GM03348 (cell line): ENCODE data around the gene NCKAP1.
A peak's percentile ranks its signal among the peaks of the same experiment; 100 is the strongest.
"Not testable (repeated sequence)": the region's sequence is repeated elsewhere in the genome, so short reads cannot be mapped to it uniquely, and the experiment has no call there.

Source experiments
- DNase-seq: peaks from one replicate; pipeline ENCODE4 v3.0.0; 2012; ENCODE audit warnings: low spot score

Gene NCKAP1, protein sequence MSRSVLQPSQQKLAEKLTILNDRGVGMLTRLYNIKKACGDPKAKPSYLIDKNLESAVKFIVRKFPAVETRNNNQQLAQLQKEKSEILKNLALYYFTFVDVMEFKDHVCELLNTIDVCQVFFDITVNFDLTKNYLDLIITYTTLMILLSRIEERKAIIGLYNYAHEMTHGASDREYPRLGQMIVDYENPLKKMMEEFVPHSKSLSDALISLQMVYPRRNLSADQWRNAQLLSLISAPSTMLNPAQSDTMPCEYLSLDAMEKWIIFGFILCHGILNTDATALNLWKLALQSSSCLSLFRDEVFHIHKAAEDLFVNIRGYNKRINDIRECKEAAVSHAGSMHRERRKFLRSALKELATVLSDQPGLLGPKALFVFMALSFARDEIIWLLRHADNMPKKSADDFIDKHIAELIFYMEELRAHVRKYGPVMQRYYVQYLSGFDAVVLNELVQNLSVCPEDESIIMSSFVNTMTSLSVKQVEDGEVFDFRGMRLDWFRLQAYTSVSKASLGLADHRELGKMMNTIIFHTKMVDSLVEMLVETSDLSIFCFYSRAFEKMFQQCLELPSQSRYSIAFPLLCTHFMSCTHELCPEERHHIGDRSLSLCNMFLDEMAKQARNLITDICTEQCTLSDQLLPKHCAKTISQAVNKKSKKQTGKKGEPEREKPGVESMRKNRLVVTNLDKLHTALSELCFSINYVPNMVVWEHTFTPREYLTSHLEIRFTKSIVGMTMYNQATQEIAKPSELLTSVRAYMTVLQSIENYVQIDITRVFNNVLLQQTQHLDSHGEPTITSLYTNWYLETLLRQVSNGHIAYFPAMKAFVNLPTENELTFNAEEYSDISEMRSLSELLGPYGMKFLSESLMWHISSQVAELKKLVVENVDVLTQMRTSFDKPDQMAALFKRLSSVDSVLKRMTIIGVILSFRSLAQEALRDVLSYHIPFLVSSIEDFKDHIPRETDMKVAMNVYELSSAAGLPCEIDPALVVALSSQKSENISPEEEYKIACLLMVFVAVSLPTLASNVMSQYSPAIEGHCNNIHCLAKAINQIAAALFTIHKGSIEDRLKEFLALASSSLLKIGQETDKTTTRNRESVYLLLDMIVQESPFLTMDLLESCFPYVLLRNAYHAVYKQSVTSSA

DNA sequence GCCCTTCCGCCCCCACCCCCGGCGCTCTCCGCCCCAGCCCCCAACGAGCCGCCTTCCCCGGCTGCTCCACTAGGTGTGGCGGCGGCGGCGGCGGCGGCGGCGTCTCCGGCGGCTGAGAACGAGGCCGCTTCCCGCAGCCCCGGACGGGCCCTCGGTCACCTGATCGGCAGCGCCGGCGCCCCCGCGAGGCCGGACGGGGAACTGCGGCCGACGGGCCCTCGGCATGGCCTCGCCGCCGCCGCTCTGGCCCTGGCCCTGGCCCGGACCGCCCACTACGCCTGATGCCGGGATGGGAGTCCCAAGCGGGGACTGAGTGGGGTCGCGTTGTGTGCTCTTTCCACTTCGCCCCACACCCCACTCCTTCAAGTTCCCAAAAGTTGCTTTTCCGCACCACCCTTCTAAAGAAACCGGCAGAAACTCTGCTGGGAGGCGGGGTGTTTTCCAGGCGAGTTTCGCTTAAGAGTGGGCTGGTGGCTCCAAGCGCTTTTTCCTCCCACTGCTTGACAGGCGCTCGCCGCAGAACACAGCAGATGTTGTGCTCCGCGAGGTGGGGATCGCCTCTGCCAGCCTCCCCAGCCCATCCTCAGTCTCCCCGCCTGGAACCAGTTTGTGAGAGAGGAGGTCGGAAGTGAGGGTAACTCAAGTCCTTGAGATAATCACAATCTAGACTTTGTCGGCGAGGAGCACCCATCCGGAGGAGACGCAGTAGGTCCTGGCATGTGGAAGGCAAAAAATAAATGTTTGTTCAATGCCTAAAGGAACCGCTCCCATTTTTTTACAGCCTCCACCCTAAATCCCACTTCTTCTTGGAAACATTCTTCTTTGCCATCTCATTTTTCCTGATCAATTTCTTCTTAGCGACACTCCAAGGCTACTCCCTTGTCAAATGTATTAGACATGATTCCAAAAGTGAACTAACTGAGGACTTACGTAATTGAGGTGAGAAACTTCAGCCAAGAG, at the start of gene NCKAP1:
NCKAP1 (minus strand) TSS at position 117 of the 960 bp plus-strand sequence. CDS start 358 bp downstream, outside the sequence.
- peak; percentile 96 for DNase-seq

DNA sequence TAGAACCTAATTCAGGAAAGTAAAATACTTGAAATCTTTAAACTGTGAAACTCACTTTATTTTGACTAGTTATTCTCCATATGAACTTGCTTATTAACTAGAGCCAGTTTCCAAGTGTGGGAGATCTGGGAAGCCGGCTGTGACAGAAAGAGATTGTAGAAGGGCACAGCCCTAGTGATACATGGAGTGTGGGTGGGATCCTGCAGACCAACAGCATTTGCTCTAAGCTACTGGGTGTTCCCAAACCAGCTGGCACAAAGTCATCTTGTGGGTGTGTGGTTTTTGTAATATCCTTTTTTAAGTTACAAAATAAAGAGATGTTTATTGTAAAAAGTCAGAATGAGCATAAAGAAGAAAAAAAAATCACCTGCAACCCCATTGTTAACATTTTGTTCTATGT, 43.7 kb upstream of the NCKAP1 start:
- DNase-seq = peak; percentile 52

DNA sequence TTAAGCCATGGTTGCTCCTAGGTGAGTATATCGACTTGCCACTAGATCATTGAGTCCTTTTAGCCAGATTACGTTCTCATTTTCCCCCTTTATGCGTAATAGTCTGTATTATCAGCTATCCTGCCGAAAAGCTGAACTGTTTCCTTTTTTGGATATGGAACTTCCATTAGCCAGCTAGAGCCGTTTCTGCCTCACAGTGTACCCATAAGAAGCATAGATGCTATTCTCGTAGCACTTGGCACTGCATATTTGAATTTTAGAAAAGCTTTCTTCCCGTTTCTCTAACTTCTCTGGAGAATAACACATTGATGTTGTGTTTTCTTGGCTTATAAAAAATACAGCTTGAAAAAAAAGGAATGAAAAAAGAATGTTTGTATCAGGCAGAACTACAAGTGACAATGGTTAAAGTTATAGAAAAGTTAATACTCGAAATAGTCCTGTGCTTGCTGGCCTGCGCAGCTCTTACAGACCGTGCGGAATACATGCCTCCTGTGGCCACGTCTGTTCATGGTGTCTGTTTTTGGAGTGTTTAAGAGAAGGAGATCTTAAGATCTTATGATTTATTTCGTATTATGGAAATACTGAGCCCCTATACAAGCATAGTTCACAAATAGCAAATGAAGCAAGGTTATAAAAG, 41.0 kb upstream of the NCKAP1 start:
- peak; percentile 33 for DNase-seq

DNA sequence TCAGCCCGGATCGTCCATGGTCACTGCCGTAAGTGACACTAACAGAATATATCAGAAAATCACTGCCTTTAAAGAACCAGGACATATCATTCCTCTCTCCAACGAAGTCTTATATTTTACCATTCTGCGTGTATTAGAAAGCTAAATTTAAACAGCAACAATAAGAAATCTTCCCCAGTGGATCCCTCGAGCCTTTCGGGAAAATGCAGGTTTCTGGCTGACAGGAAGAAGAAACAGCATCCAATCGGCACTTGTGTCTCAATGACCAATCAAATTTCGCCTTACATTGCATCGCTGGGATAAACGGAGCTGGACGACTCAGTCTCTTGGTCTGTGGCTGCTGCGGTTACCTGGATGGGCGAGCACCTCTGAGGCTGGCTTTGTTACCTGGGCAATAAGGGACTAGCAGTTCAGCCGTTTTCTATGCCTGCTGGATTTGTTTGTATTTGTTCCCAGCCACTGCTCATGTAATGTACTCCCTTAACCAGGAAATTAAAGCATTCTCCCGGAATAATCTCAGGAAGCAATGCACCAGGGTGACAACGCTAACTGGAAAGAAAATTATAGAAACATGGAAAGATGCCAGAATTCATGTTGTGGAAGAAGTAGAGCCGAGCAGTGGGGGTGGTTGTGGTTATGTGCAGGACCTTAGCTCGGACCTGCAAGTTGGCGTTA, 40.3 kb upstream of the NCKAP1 start, which contains the start of gene DUSP19:
DUSP19 (plus strand) TSS at position 284 of the 675 bp plus-strand sequence; CDS start at position 471, 187 bp downstream.
- peak; percentile 96 for DNase-seq

DNA sequence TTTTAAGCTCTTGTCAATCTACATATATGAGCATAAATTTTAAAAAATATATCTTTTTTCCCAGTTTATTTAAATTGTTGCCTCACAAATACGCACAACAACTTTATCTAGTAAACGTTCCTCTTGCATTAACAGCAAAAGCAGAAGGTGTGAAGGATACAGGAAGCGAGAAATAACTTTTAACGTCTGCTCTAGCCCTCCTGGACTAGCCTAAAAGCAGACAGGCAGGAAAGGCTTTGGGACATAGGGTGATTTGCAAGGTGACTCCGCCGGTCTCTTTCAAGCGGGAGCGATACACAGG, 39.9 kb upstream of the NCKAP1 start:
- no peak for DNase-seq

DNA sequence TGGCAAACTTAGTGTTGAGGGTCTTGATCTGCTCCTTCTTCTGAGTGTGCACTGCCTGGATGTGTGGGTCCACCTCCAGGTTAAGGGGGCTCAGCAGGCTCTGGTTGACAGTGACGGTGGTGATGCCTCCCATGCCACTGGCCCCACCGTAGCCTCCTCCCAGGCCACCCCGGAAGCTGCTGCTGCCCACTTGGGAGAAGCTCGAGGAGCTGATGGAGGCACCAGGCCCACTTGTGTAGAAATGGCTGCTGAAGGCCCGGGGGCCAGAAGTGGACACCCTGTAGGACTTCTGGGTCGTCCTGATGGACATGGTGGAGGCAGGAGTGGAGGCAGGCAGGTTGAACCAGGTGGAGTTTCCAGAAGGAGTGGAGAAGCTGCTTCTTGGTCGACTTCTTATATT, 33.9 kb upstream of the NCKAP1 start:
- no peak for DNase-seq

DNA sequence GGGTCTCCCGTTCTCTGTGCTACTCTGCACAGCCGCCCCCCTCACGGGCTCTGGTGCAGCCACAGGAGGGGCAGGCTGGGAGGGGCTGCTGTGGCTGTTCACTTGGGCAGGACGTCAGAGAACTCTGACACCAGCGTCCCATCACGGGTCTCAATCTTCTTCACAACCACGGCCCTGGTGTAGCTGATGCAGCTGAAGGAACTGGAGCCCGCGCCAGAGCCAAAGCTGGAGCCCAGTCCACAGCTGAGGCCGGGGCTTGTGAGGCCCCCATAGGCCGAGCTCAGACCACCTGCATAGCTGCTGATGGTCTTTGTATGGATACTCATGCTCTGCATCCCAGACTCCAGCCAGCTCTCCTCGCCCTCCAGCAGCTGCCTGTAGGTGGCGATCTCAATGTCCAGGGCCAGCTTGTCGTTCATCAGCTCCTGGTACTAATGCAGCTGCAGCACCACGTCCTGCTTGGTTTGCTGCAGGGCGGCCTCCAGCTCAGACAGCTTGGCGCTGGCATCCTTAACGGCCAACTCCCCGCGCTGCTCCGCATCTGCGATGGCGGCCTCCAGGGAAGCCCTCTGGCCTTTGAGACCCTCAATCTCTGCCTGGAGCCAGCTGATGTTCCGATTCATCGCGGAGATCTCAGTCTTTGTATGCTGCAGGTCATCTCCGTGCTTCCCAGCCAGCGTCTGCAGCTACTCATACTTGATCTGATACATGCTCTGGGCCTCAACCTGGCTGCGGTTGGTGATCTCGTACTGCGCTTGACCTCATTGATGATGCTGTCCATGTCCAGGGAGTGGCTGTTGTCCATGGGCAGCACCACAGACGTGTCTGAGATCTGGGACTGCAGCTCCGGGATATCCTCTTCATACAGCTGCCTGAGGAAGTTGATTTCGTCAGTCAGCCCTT, 32.9 kb upstream of the NCKAP1 start:
- peak; percentile 50 for DNase-seq

DNA sequence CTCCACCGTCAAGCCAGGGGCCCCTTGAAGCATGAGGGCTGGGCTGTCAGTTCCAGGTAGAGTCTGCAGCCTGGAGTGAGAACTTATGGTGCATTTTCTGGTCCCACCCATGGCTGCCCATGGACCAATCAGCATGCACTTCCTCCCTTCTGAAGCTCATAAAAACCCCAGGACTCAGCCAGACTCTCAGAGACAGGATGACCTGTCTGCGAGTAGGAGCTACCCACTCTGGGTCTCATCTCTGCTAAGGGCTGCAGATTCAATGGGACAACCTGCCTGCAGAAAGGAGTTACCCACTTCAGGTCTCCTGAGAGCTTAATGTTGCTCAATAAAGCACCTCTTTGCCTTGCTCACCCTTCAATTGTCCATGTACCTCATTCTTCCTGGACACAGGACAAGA, 30.9 kb upstream of the NCKAP1 start:
- DNase-seq = no peak

DNA sequence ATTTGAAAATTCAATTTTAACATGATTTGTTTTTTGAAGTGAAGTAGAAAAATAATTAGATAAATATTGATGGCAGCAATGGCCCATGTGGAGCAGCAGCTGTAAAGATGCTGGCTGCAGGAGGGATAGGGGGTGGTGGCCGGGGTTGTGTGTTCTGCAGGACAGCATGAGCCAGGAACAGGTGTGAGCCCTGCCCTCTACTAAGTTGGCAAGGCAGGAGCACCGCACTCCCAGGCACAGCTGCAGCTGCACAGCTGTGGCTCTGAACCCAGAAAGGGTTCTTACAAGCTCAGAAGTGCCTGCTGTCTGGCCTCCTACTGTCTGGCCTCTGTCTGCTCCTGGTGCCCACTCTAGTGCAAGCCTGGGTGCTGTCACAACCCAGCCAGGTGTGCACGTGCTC, 30.3 kb upstream of the NCKAP1 start:
- no peak for DNase-seq

DNA sequence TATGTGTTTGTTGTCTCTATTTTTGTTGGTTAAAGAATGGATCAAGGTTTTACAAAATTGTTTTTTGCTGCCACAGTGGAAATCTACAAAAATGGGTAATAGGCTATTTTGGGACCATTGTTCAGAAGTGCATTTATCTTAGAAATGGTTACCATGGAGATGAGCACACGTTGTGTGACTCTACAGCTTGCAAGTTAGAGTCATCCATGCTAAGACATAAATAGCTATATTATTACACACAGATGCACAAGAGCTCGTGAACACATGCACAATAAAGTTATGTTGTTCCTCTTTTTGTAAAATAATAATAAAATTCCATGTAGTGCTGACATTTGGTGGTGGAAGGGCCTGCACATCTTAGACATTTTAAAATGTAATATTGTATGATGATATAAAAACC, 24.8 kb upstream of the NCKAP1 start:
- DNase-seq = peak; percentile 27

DNA sequence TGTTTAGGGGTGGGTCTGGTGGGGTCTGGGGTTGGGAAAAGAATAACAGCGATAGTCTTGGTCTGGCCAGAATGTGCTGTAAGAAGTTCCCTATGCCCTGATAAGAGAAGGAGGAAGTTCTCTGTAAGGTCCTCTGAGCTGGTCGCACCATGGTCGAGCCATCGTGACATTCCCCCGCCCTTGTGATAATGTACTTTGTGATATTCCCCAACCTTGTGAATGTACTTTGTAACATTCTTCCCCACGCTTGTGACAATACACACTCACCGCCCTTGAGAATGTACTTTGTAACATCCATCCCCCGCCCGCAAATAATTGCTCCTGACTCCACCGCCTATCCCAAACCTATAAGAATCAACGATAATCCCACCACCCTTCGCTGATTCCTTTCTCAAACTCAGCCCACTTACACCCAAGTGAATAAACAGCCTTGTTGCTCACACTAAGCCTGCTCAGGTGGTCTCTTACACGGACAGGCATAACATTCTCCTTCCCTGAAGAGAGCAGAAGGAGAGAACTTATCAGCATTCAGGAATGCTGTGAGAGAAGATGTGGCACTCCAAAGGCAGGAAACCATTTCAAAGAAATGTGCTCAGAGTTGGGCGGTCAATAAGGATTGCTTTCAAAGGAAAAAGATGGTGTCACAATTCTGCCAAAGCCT, 22.4 kb upstream of the NCKAP1 start:
- no peak for DNase-seq

DNA sequence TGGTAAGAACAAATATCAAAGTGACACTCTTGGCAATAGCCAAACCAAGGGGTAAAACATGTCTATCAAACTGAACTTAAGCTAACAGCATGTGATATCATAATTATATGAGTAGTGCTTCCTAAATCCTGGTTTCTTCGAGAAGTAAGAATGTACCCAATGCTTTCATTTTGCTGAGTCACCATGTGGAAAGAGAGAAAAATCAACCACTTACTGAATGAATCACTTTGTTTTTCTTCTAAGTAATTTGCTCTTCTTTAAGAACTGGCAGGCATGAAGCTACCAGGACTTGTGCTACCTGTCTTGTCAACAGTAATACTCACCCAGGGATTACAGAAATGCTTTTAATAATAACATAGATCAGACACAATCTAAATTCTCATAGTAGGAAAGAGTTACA, 21.3 kb upstream of the NCKAP1 start:
- DNase-seq = peak; percentile 71

DNA sequence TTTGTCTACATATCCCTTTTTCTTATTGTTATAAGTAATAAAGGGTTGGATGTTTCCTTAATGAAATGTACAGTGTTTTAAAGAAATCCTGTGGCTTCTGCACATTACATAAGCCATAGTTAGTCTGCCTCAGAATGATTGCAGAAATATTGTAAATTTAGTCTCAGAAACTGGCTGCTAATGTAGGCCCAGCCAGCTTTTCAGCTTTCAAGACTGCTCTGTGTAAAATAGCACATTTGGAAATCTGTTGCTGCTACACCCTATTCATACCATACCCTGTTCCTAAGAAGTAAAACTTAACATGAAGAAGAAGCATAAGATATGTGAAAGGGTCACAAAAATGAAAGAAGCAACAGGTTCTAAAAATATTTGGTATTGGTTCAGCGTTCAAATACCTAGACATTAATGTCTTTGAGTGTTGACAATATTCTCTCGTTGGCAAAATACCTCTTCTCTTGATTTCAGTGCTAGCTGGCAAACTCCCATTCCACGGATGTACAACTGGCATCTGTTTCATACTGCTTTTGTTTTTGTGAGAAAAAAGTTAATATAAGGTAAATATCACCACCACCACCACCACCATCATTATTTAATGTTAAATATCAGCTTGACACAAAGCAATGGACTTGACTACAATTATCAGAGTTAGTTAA, 19.2 kb upstream of the NCKAP1 start:
- no peak for DNase-seq

DNA sequence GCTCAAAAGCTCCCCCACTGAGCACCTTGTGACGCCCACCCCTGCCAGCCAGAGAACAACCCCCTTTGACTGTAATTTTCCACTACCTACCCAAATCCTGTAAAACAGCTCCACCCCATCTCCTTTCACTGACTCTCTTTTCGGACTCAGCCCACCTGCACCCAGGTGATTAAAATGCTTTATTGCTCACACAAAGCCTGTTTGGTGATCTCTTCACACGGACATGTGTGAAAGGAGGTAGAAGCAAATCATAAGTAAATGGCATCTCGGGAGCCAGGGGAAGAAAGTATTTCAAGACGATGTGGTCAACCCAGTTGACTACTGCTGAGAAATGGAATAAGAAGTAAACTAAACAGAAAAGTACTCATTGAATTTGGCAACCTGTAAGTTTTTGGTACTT, 11.2 kb upstream of the NCKAP1 start:
- no peak for DNase-seq

DNA sequence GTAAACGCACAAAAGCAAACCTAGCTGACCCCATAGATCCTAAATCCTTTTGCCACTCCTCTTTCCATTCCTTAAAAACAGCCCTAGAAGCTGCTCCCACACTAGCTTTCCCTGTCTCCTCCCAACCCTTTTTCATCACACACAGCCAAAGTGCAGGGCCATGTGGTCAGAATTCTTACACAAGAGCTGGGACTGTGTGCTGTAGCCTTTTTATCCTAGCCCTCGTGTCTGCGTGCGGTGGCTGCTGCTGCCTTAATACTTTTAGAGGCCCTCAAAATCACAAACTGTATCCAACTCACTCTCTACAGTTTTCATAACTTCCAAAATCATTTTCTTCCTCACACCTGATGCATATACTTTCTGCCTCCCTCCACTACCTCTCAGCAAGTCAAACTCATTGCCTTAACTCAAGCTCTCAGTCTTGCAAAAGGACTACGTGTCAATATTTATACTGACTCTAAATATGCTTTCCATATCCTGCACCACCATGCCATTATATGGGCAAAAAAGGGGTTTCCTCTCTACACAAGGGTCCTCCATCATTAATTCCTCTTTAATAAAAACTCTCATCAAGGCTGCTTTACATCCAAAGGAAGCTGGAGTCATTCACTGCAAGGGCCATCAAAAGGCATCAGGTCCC, 9.3 kb upstream of the NCKAP1 start:
- not testable (repeated sequence) for DNase-seq

DNA sequence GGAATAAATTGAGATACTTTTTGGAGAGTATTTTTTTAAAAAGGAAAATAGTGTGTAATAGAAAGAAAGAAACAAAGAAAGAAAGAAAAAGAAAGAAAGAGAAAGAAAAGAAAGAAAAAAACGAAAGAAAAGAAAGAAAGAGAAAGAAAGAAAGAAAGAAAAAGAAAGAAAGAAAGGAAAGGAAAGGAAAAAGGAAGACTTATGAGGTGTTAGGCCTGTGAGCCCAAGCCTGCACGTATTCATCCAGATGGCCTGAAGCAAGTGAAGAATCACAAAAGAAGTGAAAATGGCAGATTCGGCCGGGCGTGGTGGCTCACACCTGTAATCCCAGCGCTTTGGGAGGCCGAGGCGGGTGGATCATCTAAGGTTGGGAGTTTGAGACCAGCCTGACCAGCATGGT, 5.3 kb upstream of the NCKAP1 start:
- not testable (repeated sequence) for DNase-seq

DNA sequence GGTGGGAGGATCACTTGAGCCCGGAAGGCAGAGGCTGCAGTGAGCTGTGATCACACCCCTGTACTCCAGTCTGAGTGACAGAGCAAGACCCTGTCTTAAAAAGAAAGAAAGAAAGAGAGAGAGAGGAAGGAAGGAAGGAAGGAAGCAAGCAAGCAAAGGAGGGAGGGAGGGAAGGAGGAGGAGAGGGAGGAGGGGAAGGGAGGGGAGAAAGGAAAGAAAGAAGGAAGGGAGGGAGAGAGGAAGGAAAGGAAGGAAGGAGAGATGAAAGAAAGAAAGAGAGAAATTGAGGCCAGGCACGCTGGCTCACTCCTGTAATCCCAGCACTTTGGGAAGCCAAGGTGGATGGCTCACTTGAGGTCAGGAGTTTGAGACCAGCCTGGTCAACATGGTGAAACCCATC, 2.3 kb upstream of the NCKAP1 start:
- DNase-seq = no peak
